ENCODE results near the gene TRRAP.

GRCh38 chr7:98946389-98946788 lies 68.1 kb downstream of the TRRAP start:
- TF ChIP-seq, protein P1, sequence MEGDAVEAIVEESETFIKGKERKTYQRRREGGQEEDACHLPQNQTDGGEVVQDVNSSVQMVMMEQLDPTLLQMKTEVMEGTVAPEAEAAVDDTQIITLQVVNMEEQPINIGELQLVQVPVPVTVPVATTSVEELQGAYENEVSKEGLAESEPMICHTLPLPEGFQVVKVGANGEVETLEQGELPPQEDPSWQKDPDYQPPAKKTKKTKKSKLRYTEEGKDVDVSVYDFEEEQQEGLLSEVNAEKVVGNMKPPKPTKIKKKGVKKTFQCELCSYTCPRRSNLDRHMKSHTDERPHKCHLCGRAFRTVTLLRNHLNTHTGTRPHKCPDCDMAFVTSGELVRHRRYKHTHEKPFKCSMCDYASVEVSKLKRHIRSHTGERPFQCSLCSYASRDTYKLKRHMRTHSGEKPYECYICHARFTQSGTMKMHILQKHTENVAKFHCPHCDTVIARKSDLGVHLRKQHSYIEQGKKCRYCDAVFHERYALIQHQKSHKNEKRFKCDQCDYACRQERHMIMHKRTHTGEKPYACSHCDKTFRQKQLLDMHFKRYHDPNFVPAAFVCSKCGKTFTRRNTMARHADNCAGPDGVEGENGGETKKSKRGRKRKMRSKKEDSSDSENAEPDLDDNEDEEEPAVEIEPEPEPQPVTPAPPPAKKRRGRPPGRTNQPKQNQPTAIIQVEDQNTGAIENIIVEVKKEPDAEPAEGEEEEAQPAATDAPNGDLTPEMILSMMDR (IDR thresholded peaks at IDR 0.05), result no peak
- TF ChIP-seq EP300 (IDR thresholded peaks at IDR 0.05) (no peak), POLR2A (IDR thresholded peaks at IDR 0.05) (no peak)
